C4-2B (cell line): ENCODE measurements around the gene RAB36.

ENCODE experiments used
- CTCF ChIP-seq: fragments of 450-650 bp; conservative IDR thresholded peaks from 2 replicates; pipeline ENCODE4 v1.5.1; 2017; ENCODE audit warnings: mild to moderate bottlenecking
- ZFX ChIP-seq: fragments of 450-650 bp; IDR thresholded peaks from 2 replicates; pipeline ENCODE4 v1.6.1; 2017

GRCh38 chr22:23179381-23180299, 34.4 kb downstream of the RAB36 start:
- TF ChIP-seq CTCF (no peak), ZFX (no peak)
